ENCODE measurements around the gene NEUROD1.

- TF ChIP-seq, protein P1, sequence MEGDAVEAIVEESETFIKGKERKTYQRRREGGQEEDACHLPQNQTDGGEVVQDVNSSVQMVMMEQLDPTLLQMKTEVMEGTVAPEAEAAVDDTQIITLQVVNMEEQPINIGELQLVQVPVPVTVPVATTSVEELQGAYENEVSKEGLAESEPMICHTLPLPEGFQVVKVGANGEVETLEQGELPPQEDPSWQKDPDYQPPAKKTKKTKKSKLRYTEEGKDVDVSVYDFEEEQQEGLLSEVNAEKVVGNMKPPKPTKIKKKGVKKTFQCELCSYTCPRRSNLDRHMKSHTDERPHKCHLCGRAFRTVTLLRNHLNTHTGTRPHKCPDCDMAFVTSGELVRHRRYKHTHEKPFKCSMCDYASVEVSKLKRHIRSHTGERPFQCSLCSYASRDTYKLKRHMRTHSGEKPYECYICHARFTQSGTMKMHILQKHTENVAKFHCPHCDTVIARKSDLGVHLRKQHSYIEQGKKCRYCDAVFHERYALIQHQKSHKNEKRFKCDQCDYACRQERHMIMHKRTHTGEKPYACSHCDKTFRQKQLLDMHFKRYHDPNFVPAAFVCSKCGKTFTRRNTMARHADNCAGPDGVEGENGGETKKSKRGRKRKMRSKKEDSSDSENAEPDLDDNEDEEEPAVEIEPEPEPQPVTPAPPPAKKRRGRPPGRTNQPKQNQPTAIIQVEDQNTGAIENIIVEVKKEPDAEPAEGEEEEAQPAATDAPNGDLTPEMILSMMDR (IDR thresholded peaks at IDR 0.05): no peak
- TF ChIP-seq POLR2A (IDR thresholded peaks at IDR 0.05): no peak
Measured at GRCh38 chr2:181680055-181680936, at the start of gene NEUROD1.

All from heart left ventricle (tissue), 13 donors.